ENCODE measurements around the gene OR52I1. TPM values are rescaled to one million over a fixed set of nuclear protein-coding genes. Genes with fewer than 3 reads are reported as not detected.

Gene OR52I1
- polyA plus RNA-seq, 3 donors = 0.09 TPM; not detected in 2

- Histone ChIP-seq H4K20me1 (ENCODE audit: insufficient read depth, low read length) (no peaks in the 10 kb centered on the region), H3K9me3 (replicated peaks in 1 of 2; ENCODE audit: control insufficient read depth in 1 of 2, insufficient read depth in 1 of 2, low read length in 2 of 2) (no peaks in the 10 kb centered on the region), H2AFZ (ENCODE audit: insufficient read depth, low read depth, low read length, poor library complexity, severe bottlenecking) (no peak overlapping the region), H3K4me3 (replicated peaks in 1 of 3; ENCODE audit: low read depth in 2 of 3, low read length in 3 of 3) (no peak overlapping the region), H3K9ac (ENCODE audit: insufficient read depth, low read length, poor library complexity, severe bottlenecking) (no peak overlapping the region), H3K36me3 (replicated peaks in 1 of 2; ENCODE audit: control insufficient read depth in 1 of 2, insufficient read depth in 2 of 2, low read length in 2 of 2) (no peaks in the 10 kb centered on the region), H3K27me3 (ENCODE audit: control insufficient read depth in 2 of 2, insufficient read depth in 2 of 2, low read length in 2 of 2) (peaks cover 36 to 38% of the 10 kb centered on the region in 2 donors), H3K4me1 (ENCODE audit: control insufficient read depth in 1 of 2, insufficient read depth in 2 of 2, low read length in 2 of 2) (no peaks in the 10 kb centered on the region), H3K4me2 (replicated peaks; ENCODE audit: extremely low read depth, low read length, poor library complexity, severe bottlenecking) (no peak overlapping the region), H3K27ac (ENCODE audit: low read depth in 1 of 2, low read length in 2 of 2) (no peak overlapping the region), H3K79me2 (ENCODE audit: insufficient read depth, low read length) (no peaks in the 10 kb centered on the region)
- H3K36me3 Mint-ChIP-seq = no peaks in the 10 kb centered on the region
- H3K4me1 Mint-ChIP-seq = peaks cover 4% of the 10 kb centered on the region
- DNase-seq = no peak
- H3K27me3 Mint-ChIP-seq (ENCODE audit: low read depth in 3 of 3) = peaks cover 28 to 72% (median 29%) of the 10 kb centered on the region in 3 donors
- H3K4me3 Mint-ChIP-seq = peak overlapping the region in 1 of 2 donors; percentile 33
- WGBS (ENCODE audit: insufficient coverage) = no CpG with 5 or more reads among the region's 2 CpGs
- no peaks in the 10 kb centered on the region for H3K9me3 Mint-ChIP-seq
- intact Hi-C loops (cut with micrococcal nuclease) = no loop called here
- no peak overlapping the region for H3K27ac Mint-ChIP-seq
- no peak for TF ChIP-seq CTCF (IDR thresholded peaks at IDR 0.05)
Measured at GRCh38 chr11:4577761-4578160, 16.1 kb upstream of the OR52I1 start.

DNA sequence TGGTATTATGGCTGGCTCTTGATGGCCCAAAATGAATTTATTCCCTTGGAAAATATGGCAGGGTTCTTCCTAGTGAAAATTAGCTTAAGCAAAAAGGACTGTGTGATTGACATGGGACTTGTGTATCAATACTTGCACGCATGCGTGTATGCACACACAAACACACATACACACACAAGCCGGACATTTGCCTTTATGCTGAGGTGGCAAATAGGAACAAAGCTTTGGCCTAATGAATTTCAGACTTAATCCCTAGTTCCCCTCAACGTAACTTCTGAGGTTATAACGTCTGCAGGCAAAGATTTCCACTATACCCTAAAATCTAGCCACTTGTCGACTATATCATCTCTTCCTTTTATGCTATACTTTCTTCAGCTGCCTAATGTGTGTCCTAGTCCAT is 15.2 kb upstream of the OR52I1 start:
- TF ChIP-seq CTCF (IDR thresholded peaks at IDR 0.05) = no peak
- H3K9me3 Mint-ChIP-seq = no peaks in the 10 kb centered on the region
- intact Hi-C loops (cut with micrococcal nuclease) = no loop called here
- no peak overlapping the region for H3K27ac ChIP-seq (ENCODE audit: low read depth in 1 of 2, low read length in 2 of 2)
- no peak overlapping the region for H3K9ac ChIP-seq (ENCODE audit: insufficient read depth, low read length, poor library complexity, severe bottlenecking)
- no peaks in the 10 kb centered on the region for H3K36me3 ChIP-seq (replicated peaks in 1 of 2; ENCODE audit: control insufficient read depth in 1 of 2, insufficient read depth in 2 of 2, low read length in 2 of 2)
- peaks cover 30 to 74% (median 35%) of the 10 kb centered on the region in 3 donors for H3K27me3 Mint-ChIP-seq (ENCODE audit: low read depth in 3 of 3)
- H3K4me3 Mint-ChIP-seq = no peak overlapping the region
- no peak for DNase-seq
- H3K79me2 ChIP-seq (ENCODE audit: insufficient read depth, low read length) = no peaks in the 10 kb centered on the region
- 90% methylated on average over 2 of the region's 6 CpGs for whole genome bisulfite sequencing (ENCODE audit: insufficient coverage)
- no peak overlapping the region for H3K4me3 ChIP-seq (replicated peaks in 1 of 3; ENCODE audit: low read depth in 2 of 3, low read length in 3 of 3)
- H2AFZ ChIP-seq (ENCODE audit: insufficient read depth, low read depth, low read length, poor library complexity, severe bottlenecking) = no peak overlapping the region
- peaks cover 34 to 35% of the 10 kb centered on the region in 2 donors for H3K27me3 ChIP-seq (ENCODE audit: control insufficient read depth in 2 of 2, insufficient read depth in 2 of 2, low read length in 2 of 2)
- H3K4me2 ChIP-seq (replicated peaks; ENCODE audit: extremely low read depth, low read length, poor library complexity, severe bottlenecking) = no peak overlapping the region
- H3K36me3 Mint-ChIP-seq = no peaks in the 10 kb centered on the region
- H3K4me1 Mint-ChIP-seq = peaks cover 4% of the 10 kb centered on the region
- H3K27ac Mint-ChIP-seq = no peak overlapping the region
- H3K4me1 ChIP-seq (ENCODE audit: control insufficient read depth in 1 of 2, insufficient read depth in 2 of 2, low read length in 2 of 2) = no peaks in the 10 kb centered on the region
- H3K9me3 ChIP-seq (replicated peaks in 1 of 2; ENCODE audit: control insufficient read depth in 1 of 2, insufficient read depth in 1 of 2, low read length in 2 of 2) = no peaks in the 10 kb centered on the region
- no peaks in the 10 kb centered on the region for H4K20me1 ChIP-seq (ENCODE audit: insufficient read depth, low read length)

All from CD14-positive monocyte (primary cell).